Thyroid gland (tissue), 4 donors: ENCODE results near the gene ZNF683. TPM values are rescaled to one million over a fixed set of nuclear protein-coding genes. Genes with fewer than 3 reads are reported as not detected.

Experiments used
- DNase-seq, 2 donors: peaks; one replicate each; pipeline ENCODE4 v3.0.0-alpha.2; 2019
- H3K27ac ChIP-seq, 3 donors: fragments of 200-600 bp; sonication (generic); 1 replicate in 2 of 3; 2 replicates in 1 of 3; pipeline ENCODE4 v1.5.1; 2016 to 2019; ENCODE audit warnings: mild to moderate bottlenecking in 1 of 3, moderate library complexity in 1 of 3
- H3K27me3 ChIP-seq: fragments of 200-600 bp; sonication (generic); one replicate; pipeline ENCODE4 v1.5.1; 2019
- H3K36me3 ChIP-seq, 2 donors: fragments of 200-600 bp; sonication (generic); one replicate each; pipeline ENCODE4 v1.5.1; 2016 to 2019
- H3K4me1 ChIP-seq, 2 donors: fragments of 200-600 bp; sonication (generic); one replicate each; pipeline ENCODE4 v1.5.1; 2017 to 2019
- H3K4me3 ChIP-seq, 3 donors: fragments of 200-600 bp; sonication (generic); replicated peaks in 1 of 3; 1 replicate in 2 of 3; 2 replicates in 1 of 3; pipeline ENCODE4 v1.5.1; 2016; ENCODE audit warnings: mild to moderate bottlenecking in 1 of 3
- H3K9me3 ChIP-seq: fragments of 200-600 bp; sonication (generic); one replicate; pipeline ENCODE4 v1.5.1; 2017
- POLR2A ChIP-seq, 2 donors: fragments of 450-650 bp; IDR thresholded peaks; one replicate each; pipeline ENCODE4 v1.6.1; 2017; ENCODE audit warnings: antibody characterized with exemption in 2 of 2, mild to moderate bottlenecking in 2 of 2, moderate library complexity in 1 of 2
- WGBS, 2 donors: methylation state at CpG; one replicate each; pipeline ENCODE4 v1.1.5; 2017; 5-methylcytosine and 5-hydroxymethylcytosine counted together
- intact Hi-C: fragments of 100-400 bp; cut with DNase I; formaldehyde crosslinking; loops from one replicate; pipeline ENCODE4 v1.15.1; 2023
- total RNA-seq, 4 donors: library from RNA; depleted of rRNA; stranded (reverse); fragments of >200 nt; gene quantifications; one replicate each; pipeline ENCODE4 v1.2.3, GENCODE V29; 2016
- TF ChIP-seq, protein P1 (sequence below), 6 experiments: fragments of 200-600 bp in 3 of 6; fragments of 450-650 bp in 3 of 6; sonication (generic) in 3 of 6; IDR thresholded peaks; one replicate each; pipeline ENCODE4 v1.5.1; 2016 to 2019; ENCODE audit warnings: antibody characterized with exemption in 6 of 6, mild to moderate bottlenecking in 2 of 6, inconsistent platforms in 1 of 6, moderate library complexity in 1 of 6

ZNF683 gene
- total RNA-seq, 4 donors from 2014 or later, result 0.59 TPM; not detected in 3

GRCh38 chr1:26359981-26360806, 12.4 kb downstream of the ZNF683 start:
- DNase-seq, result peak in 1 of 2 donors; percentile 11
- intact Hi-C loops, result no loop called here
- H3K9me3 ChIP-seq, result no peaks in the 10 kb centered on the region
- peaks cover 4 to 15% of the 10 kb centered on the region in 2 donors for H3K4me1 ChIP-seq
- no peak for TF ChIP-seq POLR2A (IDR thresholded peaks at IDR 0.05)
- H3K27me3 ChIP-seq, result peaks cover 4% of the 10 kb centered on the region
- WGBS, 2 donors, result 4 to 11% methylated on average over 14 to 41 of the region's 67 CpGs
- H3K4me3 ChIP-seq, result no peak overlapping the region
- no peak overlapping the region for H3K27ac ChIP-seq
- H3K36me3 ChIP-seq, result no peaks in the 10 kb centered on the region

DNA sequence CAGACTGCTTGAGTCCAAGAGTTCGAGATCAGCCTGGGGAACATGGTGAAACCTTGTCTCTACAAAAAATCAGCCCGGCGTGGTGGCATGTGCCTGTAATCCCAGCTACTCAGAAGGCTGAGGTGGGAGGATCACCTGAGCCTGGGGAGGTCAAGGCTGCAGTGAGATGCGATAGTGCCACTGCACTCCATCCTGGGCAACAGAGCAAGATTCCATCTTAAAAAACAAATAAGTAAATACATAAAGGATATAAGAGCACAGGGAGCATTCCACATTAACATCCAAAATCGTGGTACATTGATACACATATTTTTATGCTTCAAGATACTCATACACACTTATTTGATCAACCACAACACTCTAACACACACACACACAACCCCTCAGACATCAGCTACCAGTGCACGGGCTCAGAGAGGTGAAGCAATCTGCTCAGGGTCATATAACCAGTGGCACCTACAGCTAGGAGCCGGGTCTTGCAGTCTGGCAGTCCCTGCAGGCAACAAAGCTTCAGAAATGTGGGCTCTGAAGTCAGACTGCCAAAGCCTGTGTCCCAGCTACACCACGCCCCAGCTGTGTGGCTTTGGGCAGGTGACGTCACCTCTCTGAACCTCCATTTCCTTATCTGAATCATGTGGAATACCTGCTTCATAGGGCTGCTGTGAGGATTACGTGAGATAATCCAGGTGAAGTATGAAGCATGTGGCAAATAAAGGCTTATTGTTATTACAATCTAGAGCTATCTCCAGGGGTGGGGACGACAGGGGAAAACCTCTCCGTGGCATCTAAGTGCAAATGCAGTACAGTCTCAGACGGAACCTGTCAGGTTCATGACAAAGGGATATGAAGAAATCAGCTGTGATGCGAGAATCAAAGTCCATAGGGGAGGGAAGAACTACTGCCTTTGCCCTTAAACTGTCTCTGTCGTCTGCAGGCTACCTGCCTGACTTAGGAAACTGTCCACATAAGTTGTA, 13.9 kb downstream of the ZNF683 start:
- 71 to 74% methylated on average over 15 of the region's 15 CpGs for WGBS, 2 donors
- no peak for TF ChIP-seq POLR2A (IDR thresholded peaks at IDR 0.05)
- TF ChIP-seq, protein P1, sequence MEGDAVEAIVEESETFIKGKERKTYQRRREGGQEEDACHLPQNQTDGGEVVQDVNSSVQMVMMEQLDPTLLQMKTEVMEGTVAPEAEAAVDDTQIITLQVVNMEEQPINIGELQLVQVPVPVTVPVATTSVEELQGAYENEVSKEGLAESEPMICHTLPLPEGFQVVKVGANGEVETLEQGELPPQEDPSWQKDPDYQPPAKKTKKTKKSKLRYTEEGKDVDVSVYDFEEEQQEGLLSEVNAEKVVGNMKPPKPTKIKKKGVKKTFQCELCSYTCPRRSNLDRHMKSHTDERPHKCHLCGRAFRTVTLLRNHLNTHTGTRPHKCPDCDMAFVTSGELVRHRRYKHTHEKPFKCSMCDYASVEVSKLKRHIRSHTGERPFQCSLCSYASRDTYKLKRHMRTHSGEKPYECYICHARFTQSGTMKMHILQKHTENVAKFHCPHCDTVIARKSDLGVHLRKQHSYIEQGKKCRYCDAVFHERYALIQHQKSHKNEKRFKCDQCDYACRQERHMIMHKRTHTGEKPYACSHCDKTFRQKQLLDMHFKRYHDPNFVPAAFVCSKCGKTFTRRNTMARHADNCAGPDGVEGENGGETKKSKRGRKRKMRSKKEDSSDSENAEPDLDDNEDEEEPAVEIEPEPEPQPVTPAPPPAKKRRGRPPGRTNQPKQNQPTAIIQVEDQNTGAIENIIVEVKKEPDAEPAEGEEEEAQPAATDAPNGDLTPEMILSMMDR (IDR thresholded peaks at IDR 0.05), result no peak
- Histone ChIP-seq H3K36me3 (no peaks in the 10 kb centered on the region), H3K27me3 (peaks cover 4% of the 10 kb centered on the region), H3K4me3 (no peak overlapping the region), H3K4me1 (peaks cover 4 to 11% of the 10 kb centered on the region in 2 donors), H3K27ac (no peak overlapping the region), H3K9me3 (no peaks in the 10 kb centered on the region)
- intact Hi-C loops, result no loop called here
- no peak for DNase-seq

DNA sequence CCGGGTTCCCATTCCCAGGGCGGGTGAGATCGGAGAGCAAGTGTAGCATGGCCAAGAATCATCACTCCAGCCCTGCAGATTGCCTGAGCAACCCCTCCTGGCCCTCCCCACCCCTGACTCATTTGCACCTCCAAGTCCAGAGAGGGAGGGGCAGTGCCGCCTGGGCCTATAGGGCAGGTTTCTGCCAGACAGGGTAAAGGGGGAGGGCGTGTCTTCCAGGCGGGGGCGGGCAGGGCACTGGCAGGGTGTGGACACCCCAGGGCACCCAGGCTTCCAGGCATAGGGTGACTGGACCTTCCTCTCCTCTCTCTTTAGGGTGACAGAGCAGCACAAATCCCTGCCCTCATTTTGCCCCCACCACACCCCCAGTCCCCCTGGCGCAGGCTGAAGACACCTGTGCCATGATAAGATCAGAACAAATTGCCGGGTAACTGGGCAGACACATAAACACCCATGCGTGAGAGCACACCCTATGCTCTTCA, 15.4 kb downstream of the ZNF683 start:
- Histone ChIP-seq H3K27me3 (peaks cover 4% of the 10 kb centered on the region), H3K4me3 (no peak overlapping the region), H3K9me3 (no peaks in the 10 kb centered on the region), H3K36me3 (no peaks in the 10 kb centered on the region), H3K4me1 (peaks cover 4 to 11% of the 10 kb centered on the region in 2 donors), H3K27ac (no peak overlapping the region)
- TF ChIP-seq, protein P1 (IDR thresholded peaks at IDR 0.05), result no peak
- TF ChIP-seq POLR2A (IDR thresholded peaks at IDR 0.05), result no peak
- intact Hi-C loops, result no loop called here
- no peak for DNase-seq
- WGBS, 2 donors, result 71 to 88% methylated on average over 7 to 8 of the region's 10 CpGs

DNA sequence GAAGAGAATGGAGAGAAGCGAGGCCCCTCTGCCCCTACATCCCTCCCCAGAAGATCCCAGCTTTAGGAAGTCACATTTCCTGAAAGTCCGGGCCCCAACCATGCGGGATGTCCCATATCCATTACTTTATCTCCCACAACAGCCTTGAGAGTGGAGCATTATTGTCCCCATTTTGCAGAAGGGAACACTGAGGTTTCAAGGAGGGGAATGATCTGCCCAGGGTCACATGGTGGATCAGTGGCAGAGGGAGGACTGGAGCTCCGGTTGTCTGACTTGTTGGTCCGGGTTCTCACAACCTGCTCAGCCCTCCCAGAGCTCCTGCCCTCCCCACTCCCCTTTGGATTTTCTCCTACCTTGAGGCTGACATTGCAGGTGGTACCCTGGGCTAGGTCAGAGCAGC, 16.4 kb downstream of the ZNF683 start:
- no peaks in the 10 kb centered on the region for H3K36me3 ChIP-seq
- H3K27me3 ChIP-seq, result peaks cover 4% of the 10 kb centered on the region
- H3K9me3 ChIP-seq, result no peaks in the 10 kb centered on the region
- no peak for TF ChIP-seq POLR2A (IDR thresholded peaks at IDR 0.05)
- TF ChIP-seq, protein P1 (IDR thresholded peaks at IDR 0.05), result no peak
- WGBS, 2 donors, result 92 to 94% methylated on average over 2 to 5 of the region's 5 CpGs
- no peak overlapping the region for H3K4me3 ChIP-seq
- no peak for DNase-seq
- peaks cover 4 to 11% of the 10 kb centered on the region in 2 donors for H3K4me1 ChIP-seq
- intact Hi-C loops, result no loop called here
- no peak overlapping the region for H3K27ac ChIP-seq

DNA sequence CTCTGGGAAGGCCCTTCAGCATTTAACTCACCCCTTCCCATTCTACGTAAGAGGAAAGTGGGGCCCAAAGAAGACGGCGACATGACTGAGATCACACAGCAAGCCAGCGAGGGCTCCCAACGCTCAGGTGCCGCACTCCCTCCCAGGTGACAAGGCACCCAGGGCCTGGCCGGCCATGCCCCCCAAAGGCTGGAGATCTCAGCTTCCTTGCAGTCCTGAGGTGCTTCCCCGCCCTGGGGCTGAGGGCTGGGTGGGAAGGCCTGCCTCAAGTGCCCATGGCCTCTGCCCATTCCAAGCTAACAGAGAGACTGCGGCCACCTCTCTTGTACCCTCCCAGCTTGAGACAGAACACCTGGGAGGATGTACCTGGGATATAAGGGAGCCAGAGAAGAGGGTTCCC, 17.6 kb downstream of the ZNF683 start:
- intact Hi-C loops, result no loop called here
- H3K36me3 ChIP-seq, result no peaks in the 10 kb centered on the region
- H3K27ac ChIP-seq, result no peak overlapping the region
- H3K9me3 ChIP-seq, result no peaks in the 10 kb centered on the region
- no peak for TF ChIP-seq POLR2A (IDR thresholded peaks at IDR 0.05)
- TF ChIP-seq, protein P1 (IDR thresholded peaks at IDR 0.05), result no peak
- DNase-seq, result no peak
- H3K4me1 ChIP-seq, result peaks cover 0 to 2% of the 10 kb centered on the region in 2 donors
- peaks cover 2% of the 10 kb centered on the region for H3K27me3 ChIP-seq
- WGBS, 2 donors, result 89 to 91% methylated on average over 3 to 9 of the region's 9 CpGs
- H3K4me3 ChIP-seq, result no peak overlapping the region
